SK-N-SH treated with all-trans-retinoic acid at 6 μM for 48 hours (cell line): Measurements from ENCODE around the gene WDR20.

Experiments used
- ESRRG ChIP-seq: fragments of 250-450 bp; sonication (Bioruptor Pico); IDR thresholded peaks from 2 replicates; pipeline ENCODE4 v1.6.1; 2021; ENCODE audit warnings: mild to moderate bottlenecking
- GLIS3 ChIP-seq: fragments of 250-450 bp; sonication (Bioruptor Pico); IDR thresholded peaks from 2 replicates; pipeline ENCODE4 v1.5.0; 2020; ENCODE audit warnings: mild to moderate bottlenecking, moderate library complexity
- ZC3H10 ChIP-seq: fragments of 250-450 bp; sonication (Bioruptor Pico); IDR thresholded peaks from 2 replicates; pipeline ENCODE4 v1.5.1; 2021; ENCODE audit warnings: mild to moderate bottlenecking, moderate library complexity

DNA sequence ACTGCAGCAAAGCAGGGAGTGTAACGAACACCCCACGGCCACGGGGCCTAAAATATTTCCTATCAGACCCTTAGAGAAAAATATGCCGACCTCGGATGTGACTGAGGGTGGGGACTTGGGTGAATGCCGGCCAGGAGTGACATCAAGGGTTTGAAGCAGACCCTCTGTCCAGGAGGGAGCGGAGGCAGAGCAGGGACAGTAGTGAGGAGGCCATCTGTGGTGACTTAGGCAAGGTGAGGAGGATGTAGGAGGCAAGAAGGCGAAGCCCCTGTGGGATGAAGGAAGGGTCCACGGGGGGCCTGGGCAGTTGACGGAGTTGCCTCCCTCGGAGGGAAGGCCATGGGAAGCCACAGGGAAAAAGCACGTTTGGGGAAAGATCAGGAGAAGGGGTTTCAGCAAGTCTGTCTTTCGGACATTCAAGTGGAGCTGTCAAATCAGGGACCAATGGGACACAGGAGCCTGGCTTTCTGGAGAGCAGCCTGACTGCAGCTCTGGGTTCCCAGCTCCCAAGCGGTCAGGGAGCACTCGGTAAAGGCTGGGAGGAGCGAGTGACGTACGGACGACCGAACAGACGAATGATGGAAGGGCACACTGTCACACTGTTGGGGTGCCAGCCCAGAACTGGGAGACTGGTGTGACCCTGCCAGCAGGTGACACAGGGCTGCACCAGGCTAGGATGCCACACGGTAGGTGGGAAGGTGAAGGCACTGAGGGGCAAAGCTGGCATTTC, 90.9 kb downstream of the WDR20 start:
- TF ChIP-seq GLIS3 (CRISPR knock-in tag) (no peak), ZC3H10 (CRISPR knock-in tag) (no peak), ESRRG (no peak)
